Measurements from ENCODE around the gene CORO2B.

CORO2B gene, protein sequence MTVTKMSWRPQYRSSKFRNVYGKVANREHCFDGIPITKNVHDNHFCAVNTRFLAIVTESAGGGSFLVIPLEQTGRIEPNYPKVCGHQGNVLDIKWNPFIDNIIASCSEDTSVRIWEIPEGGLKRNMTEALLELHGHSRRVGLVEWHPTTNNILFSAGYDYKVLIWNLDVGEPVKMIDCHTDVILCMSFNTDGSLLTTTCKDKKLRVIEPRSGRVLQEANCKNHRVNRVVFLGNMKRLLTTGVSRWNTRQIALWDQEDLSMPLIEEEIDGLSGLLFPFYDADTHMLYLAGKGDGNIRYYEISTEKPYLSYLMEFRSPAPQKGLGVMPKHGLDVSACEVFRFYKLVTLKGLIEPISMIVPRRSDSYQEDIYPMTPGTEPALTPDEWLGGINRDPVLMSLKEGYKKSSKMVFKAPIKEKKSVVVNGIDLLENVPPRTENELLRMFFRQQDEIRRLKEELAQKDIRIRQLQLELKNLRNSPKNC

DNA sequence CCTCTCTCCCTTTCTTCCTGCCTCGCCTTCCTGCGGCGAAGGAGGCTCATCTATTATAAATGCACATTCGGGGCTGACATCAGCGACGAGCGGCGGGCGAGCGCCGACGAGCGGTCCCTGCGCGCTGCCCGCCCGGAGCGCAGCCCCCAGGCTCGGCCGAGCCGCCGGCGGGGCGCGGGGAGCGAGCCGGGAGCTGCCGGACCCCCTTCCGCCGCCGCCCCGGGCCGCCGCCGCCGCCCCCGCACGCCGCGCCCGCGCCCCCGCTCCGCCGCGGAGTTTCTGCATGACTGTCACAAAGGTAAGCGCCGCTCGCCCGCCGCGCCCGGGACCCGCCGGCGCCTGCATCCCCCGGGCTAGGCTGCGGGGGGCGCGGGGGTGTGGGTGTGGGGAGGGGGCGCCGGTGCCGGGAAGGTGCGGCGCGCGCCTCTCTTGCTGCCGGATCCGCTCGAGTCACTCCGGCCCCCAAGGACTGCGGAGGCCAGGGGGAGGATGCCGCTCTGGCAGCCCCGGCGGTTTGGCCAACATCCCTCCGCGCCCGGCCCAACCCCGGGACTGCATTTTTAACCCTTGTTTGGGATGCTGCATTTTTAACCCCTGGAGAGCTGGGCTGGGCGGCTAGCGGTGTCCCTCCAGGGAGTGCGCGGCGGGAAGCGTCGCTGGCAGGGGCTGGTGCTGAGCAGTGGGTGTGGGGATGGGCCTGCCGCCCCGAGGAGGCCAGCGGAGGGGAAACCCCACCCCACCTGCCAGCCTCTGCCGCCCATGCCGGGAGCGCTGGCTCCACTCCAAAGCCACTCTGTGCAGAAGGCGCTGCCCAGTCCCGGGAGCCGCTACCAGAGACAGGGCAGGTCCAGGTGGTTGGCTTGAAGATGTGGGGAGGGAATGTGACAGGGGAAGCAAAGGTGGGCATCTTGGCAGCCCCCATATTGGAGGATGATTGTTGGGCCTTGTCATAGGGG is at the start of gene CORO2B:
Gene CORO2B (plus strand): TSS at position 14 of the 956 bp plus-strand sequence. CDS start 270 bp downstream, at position 284.
- DNase-seq: no peak

DNA sequence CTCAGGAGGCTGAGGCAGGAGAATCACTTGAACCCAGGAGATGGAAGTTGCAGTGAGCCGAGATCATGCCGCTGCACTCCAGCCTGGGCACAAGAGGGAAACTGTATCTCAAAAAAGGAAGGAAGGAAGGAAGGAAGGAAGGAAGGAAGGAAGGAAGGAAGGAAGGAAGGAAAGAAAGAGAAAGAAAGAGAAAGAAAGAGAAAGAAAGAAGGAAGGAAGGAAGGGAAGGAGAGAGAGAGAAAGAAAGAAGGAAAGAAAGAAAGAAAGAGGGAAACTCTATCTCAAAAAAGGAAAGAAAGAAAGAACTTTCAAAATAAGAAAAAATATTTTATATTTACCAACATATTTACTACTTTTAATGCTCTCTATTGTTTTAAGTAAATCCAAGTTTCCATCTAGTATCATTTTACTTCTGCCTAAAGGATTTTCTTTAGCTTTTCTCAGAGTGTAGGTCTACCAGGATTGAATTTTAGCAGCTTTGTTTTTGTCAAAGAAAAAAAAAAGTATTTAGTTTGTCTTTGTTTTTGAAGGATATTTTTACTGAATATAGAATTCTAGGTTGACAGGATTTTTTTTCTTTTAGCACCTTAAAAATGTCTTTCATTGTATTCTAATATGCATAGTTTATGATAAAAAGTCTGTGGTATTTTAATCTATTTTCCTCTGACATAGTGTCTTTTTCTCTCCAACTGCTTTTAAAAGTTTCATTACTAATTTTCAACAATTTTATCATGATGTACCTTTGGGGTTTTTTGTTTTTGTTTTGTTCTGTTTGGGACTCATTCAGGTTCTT is 47.2 kb upstream of the CORO2B start:
- DNase-seq: no peak

DNA sequence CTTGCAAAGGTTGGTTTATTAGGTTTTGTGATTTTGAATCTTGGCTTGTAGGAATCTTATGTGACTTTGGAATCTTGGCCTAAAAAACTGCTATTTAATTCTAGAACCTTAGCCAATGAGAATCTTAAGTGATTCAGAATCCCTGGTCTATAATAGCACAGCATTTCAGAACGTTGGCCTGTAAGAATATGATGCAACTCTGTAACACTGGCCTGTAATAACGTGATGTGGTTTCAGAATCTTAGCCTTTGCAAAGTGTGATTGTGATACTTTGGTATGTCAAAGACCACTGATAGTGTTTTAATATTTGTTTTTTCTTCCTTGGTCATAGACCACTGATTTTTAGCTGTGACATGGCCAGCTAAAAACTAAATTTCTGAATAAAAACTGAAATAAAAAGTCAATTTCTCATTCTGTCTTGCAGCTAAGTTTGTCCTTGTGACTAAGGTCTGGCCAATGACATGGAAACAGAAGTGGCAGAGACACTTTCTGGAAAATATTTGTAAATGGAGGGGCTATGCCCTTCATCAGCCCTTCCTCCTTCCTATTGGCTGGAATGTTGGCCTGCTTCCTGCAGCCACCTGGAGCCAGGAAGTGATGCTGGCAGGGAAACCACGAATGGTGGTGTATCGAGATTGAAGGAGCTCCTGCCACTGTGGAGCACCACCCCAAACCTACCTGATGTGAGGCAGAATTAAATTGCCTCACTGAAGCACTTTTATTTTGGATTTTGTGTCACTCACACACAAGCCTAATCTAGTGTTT is 42.3 kb upstream of the CORO2B start:
- no peak for DNase-seq

DNA sequence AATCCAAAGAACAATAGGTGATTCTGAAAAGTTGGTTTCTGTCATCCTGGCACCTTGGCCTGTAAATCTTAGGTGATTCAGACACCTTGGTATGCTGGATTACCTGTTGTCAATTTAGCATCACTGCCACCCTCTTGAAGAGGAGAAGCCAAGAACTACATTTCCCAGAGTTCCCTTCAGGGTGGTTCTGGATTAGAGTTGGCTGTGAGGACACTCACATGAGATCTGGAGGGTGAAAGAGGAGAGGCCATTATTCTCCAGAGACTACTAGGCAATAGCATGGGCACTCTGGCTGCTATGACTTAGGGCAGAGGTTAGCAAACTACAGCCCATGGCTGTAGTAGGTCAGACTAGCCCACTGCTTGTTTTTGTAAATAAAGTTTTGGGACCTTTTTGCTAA is 41.7 kb upstream of the CORO2B start:
- no peak for DNase-seq

DNA sequence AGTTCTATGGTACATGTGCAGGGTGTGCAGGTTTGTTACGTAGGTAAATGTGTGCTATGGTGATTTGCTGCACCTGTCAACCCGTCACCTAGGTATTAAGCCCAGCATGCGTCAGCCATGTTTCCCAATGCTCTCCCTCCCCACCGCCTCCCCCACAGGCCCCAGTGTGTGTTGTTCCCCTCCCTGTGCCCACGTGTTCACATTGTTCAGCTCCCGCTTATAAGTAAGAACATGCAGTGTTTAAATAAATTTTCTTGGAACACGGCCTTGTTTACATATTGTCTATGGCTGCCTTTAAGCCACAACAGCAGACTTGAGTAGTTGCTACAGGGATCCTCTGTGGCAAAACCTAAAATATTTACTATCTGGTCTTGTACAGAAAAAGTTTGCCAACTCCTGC is 41.3 kb upstream of the CORO2B start:
- no peak for DNase-seq

DNA sequence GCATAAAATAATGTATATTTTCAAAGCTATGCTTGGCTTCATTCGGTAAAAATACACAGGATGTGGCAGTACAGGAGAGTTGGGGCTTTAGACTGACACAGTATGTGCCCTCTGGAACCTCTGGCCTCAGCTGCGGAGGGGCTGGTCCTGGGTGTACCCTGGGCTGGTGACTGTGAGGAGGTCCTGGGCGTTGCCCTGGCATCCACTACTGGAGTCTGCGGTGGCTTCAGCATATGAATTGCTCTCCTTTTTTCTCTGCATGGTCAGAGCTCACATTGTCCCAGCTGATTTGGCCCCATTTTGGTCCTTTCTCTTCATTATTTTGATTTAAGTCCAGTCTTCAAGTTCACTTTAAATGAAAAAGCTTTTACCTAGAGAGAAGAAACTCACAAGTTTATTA is 40.5 kb upstream of the CORO2B start:
- DNase-seq: no peak

DNA sequence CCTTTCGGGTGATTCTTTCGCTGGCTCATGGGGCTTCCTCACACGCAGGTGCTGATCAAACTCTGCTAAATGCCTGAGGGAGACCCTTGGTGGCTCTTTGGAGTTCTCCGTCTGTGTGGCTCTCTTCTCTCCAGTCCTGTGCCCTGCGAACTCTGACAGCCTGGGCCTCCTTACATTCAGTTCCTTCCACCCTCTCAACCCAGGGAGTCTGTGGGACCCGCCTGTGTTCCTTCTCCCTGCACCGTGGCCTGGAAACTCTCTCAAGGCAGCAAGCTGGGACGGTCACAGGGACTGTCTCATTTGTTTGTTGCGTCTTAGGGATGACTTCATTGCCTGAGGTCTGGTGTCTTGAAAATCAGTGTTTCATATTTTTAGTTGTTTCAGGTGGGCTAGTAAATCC is 37.0 kb upstream of the CORO2B start:
- no peak for DNase-seq

DNA sequence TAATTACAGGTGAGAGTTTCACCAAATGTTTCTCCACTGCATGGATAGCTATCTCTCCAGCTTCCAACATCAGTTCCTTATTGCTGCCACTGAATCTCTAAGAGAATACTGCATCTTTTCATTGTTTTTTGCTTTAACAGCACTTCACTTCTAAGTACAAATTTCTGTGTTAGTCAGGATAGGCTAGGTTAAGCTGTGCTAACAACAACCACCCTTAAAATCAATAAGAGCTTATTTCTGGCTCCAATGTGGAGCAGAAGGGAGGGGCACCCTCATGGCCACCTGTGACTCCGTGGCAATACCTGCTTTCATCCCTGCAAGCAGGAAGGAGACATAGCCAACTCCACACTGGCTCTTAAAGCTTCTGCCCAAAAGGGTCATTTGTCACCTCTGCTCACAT is 36.4 kb upstream of the CORO2B start:
- no peak for DNase-seq

DNA sequence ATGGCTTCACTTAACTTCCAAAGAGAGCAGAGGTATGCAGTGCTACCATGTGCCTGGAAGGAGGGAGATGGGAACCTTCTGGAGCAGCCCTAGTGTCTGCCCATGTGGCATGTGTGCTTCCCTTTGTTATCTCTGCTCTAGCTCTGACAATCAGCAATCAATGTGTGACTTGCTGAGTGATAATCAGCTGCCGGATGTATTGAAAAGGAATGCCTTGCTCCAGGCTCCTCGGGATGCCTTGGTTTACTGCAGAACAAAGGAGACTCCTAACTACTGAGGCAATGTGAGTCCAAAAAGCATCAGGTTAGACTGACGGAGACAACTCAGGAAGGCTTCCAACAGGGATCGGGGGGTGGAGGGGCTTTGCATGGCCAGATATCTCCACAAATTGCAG is 36.0 kb upstream of the CORO2B start:
- no peak for DNase-seq

DNA sequence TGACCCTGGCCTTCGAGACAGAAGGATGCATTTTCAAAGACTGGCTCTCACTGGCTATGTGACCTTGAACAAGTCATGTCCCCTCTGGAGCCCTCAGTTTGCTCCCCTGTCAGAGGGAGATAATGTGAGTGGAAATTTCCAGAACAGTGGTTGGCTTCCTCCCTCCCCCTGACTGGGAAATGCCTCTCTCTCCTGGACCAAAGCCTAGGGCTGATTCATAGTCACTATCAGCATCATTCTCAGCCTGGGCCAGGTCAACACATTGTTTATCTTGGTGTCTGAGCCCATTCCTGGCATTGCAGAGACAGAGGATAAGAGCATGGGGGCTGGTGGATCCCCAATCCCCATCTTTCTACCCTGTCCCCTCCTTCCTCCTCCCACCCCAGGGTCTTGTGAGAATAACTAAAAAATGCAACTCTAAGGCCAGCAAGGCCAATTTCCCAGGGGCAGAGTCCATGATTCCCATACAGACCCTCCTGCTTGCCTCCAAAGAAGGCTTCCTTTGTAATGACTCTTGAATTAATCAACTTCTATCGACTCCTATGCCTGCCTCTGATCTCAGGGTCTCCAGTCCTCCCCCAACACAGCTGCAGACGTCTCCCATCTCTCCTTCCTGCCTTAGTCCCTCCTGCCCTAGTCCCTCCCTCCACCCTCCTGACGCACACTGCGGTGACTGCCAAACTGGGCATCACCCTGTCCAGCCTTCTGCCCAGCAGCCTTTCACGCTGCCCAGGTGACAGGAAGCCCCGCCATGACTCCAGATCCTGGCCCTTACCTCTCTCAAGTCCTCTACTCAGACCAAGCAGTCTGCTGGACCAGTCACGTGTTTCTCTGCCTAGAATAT is 35.4 kb upstream of the CORO2B start:
- DNase-seq: no peak

DNA sequence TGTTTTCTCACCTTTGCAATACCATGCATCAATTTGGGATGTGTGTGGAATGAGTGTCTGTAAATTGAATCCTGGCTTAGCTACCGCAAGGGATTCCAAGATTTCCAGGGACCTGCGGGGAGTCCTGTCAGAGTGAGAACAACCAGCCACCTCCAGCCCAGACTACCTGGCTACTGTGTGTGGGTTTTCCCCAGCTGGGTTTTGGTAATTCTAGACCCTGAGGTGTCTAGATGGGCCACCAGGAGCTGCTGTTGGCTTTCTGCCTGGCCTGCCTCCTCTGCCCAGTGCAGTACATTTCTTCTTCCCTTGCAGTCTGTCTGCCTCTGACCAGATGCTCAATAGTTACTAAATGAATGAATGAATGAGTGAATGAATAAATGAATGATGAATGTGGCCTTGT is 32.5 kb upstream of the CORO2B start:
- DNase-seq: no peak

DNA sequence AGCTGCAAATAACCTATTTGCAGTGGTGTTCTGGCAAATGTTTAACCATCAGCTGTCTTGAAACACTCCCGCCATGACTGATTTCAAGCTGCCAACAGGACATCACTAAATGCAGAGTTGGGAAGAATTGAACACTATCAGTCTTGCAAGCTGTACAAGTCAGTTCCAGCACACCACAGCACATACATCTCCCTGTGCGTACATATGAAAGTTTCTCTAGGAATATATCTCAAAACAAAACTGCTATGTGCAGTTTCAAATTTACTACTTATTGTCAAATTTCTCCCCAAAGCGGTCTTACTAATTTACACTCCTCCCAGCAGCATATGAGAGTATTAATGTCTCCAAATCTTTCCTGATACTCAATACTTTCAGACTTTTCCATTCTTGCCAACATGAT is 30.4 kb upstream of the CORO2B start:
- no peak for DNase-seq

DNA sequence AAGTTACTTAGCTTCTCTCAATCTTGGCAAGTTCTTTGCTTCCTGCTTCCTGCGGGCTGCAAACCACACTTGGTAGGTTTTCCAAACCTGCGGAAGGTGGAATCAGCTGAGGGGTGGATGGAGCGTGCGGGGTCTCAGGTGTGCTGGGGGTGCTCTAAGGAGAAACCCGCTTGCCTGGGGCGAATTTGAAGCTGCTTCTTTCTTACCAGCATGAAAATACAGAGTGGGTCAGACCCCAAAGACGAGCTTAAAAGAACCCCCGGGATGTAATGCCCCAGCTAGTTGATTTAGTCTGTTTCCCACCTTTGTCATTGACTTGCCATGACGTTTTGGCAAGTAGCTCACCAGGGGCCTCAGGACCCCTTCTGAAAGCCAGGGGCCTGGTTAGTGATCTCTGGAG is 28.8 kb upstream of the CORO2B start:
- no peak for DNase-seq

DNA sequence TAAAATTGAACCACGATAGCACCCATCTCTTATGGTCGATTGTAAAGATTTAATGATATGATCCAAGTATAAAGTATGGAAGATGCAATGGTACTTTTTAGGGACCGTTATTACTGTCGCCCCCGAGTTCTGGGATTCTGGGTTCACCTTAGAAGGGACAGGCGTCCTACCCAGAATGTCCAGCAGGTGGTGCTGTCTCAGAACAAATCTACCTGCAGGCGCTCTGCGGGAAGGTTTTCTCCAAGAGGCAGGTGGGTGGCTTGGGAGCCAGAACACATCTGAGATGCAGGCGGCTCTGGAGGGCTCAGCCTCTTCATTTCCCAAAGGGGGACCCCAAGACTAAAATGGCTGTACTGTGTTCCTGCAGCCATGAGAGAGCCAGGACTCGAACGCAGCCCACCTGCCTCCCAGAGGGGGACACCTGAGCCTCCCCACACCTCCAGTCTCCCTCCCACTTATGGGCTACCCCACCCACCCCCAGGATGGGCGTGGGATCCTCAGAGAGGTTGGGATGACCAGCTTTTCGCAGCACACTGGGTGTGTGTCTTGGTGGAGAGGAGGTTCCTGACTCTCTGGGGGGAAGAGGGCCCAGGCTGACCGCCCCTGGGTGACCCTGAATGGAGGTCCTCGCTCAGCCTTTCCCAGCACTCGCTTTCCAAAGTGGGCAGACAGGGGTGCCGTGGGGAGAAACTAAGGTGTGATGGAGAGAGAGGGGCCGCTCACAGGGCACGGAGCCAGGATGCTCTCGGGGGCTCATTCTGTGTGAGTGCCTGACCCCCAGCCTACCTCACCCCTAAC is 28.1 kb upstream of the CORO2B start:
- DNase-seq: peak; percentile 36 to 74 (median 56)

DNA sequence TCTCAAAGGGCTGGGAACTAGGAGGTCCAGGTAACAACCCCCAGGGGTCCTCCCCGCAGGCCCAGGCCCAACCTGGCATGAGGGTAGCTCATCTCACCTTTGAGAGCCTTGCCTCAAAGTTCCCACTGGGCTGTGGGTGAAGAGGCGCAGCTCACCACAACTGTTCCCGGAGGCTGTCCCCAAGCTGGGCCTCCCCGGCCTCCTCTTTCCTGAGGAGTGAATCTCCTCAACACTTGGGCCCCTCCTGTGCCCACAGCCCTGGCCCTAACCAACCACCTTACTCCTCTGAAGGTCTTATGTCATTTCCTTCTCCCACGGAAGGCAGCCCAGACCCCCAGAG is 27.5 kb upstream of the CORO2B start:
- no peak for DNase-seq

DNA sequence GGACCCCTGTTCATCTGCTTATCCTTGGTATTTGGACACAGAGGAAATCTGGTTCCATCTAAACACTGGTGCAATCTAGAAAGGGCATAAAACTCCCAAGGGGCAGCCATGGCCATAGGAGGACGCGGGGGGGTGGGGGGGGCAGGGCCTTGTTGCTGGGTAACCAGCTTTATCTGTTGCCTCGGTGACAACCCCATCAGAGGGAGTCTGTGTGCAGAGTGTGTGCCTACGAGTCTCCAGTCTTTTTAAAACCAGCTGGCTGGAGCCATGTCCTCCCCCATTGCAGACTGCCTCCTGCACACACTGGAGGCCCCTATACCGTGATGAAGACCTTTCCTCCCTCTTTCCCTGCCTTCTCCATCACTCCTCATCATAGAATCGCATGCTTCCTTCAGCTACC is 26.4 kb upstream of the CORO2B start:
- DNase-seq: no peak

DNA sequence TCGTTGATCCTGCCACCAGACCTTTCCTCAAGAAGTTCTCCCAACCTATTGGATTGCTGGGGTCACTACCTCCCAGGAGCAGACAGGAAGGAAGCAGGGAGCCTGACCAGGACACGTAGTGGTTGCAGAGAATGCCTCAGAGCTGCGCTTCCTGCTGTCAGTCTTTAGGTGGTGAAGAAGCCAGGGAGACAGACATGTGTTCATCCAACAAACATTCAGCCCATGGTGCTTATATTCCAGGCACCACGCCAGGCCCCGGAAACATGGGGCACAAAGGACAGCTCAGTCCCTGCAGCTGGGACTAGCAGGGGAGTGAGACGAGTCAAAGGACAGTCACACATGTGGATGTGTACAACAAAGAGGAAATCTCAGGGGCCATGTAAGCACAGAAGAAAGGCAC is 26.0 kb upstream of the CORO2B start:
- DNase-seq: no peak

DNA sequence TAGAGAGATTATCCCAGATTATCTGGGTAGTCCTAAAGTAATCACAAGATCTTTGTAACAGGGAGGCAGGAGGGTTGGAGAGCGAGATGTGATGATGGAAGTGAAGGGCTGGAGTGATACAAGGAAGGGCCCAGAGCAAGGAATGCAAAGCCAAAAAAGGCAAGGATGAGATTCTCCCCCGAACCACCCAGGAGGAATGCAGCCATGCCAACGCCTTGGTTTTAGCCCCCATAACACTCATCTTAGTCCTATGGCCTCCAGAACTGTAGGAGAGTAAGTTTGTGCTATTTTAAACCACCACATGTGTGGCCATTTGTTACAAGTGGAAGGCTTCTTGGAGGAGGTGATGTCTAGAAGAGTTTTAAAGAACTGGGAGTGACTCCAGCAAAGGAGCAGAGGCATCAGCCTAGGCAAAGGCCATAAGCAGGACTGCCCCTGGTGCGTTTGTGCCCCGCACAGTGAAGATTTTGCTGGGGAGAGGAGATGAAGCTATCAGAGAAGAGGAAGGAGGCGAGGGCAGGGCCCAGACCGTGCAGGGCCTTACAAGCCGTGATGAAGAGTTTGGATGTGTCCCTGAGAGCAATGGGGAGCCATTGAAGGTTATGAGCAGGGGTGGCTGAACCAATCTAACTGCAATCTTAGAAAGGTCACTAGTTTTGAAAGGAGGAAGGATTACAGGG is 25.3 kb upstream of the CORO2B start:
- no peak for DNase-seq

DNA sequence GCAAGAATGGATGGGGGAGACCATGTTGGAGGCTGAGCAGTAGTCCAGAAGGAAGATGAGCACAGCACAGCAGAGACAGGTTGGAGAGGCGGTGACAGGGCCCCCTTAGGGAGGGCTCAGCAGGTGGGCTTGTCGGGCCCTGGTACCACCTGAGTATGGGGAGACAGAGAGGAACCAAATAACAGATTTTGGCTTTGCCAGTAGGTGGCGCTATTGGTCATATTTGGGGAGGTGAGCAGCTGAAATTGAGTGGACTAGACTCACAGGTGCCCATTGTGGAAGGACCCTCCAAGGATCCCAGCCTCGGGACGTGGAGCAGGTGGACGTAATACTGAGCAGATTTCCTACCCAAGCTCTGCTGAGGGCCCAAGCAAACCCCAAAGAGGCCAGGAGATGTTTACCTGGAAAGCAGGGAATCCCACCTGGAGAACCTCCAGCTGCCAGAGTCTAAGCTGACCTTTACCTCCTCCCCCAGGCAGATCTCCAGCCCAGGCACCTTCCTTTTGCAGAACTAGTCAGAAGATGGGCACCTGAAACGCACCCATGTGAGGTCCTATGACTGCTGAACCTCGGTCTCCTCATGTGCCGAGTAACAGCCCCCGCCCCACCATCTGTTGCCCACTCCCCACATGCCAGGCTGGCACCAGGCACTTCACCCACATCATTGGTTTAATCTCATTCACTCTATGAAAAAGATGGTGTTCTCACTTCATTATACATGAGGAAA is 24.6 kb upstream of the CORO2B start:
- peak; percentile 8 to 63 (median 32) for DNase-seq
